Eye (tissue), 1 donor: ENCODE measurements around the gene NPEPL1.

Source experiments
- DNase-seq: peaks from one replicate; pipeline ENCODE4 v3.0.0-alpha.2; 2015

NPEPL1 gene

GRCh38 chr20:58684291-58684690 is 8.3 kb upstream of the NPEPL1 start:
- DNase-seq, result no peak

DNA sequence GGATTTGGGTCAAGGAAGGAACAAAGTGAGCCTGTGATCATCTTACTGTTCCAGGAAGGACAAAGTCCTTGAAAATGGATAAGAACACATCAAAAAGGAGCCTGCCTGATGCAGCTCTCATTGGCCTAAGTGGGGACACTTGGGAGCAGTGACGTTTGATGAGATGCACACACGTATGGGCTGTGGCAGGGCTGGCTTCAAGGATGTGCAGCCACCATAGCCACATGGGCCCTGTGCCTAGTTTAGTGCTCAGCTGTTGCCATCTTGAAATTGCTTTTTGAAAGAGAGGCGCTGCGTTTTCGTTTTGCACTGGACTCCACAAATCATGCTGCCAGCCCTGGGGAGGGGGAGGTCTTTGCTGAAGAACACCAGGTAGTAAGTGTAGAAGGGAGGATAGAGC is 6.6 kb upstream of the NPEPL1 start:
- DNase-seq, result no peak

DNA sequence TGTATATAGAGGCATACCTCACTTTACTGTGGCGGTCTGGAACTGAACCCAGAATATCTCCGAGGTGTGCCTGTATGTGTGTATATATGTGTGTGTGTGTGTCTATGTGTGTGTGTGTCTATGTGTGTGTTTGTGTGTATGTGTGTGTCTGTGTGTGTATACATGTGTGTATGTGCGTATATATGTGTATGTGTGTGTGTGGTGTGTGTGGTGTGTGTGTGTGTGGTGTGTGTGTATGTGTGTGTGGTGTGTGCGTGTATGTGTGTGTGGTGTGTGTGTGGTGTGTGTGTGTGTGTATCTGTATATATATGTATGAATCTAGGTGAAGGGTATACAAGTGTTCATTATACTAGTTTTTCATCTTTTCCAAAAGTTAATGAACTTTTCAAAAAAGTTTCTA is 4.2 kb upstream of the NPEPL1 start:
- DNase-seq, result no peak

DNA sequence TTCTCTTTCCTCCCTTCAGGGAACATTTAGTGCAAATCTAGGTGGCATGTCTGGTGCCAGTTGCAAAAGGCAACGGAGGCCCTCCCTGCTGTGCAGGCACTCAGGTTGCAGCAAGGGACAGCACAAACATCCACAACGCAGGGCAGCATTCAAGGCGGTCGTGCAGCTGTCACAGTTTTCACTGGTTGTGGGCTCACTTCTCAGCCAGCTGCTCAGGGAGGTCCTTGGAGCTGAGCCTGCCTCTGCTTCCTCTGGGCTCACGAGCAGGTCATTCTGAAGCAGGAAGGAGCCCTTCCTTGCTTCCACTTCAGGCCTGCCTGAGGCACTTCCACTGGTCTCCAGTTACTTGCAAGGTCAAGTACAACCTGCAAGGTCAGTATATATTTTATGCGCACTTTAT is 3.8 kb upstream of the NPEPL1 start:
- peak; percentile 49 for DNase-seq

- peak; percentile 26 for DNase-seq
Observed at GRCh38 chr20:58690396-58691135, 2.0 kb upstream of the NPEPL1 start.

DNA sequence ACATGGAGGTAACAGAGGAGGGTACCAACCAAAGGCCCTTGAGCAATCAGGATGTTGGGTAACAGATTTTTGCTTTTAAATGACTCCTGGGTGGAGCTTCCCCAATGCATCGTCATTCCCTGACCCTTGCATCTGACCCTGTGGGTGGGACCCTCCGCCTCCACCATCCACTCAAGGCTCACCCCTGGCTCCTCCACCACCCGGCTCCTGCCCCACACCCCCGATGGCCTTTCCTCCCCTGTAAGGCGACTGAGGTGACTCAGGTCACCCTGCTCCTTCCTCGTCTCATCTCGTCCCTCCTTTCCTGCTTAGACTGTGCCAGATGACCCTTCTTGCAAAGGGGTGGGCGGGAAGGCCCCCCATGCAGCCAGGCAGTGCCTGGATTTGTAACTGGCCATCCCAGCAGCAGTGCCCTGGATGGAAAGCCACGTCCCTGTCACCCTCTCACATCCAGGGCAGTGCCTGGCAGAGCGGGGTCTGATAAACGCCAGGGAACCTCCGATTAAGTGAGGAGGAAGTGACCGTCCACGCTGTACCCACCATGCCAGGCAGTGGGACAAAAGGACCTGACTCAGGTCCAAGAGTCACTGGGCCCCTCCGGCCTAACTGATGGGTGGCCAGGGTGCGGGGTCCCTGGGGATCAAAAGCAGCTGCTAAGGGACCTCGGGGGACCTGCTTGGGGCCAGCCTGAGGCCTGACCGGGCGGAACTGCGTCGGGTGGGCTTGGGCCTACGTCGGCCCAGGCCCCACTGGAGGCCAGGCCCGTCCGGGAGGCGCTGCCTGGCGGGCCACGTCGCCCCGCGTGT is 624 bp upstream of the NPEPL1 start:
- DNase-seq, result peak; percentile 44

- DNase-seq, result peak; percentile 66
Observed at GRCh38 chr20:58693226-58694006, 816 bp downstream of the NPEPL1 start.

DNA sequence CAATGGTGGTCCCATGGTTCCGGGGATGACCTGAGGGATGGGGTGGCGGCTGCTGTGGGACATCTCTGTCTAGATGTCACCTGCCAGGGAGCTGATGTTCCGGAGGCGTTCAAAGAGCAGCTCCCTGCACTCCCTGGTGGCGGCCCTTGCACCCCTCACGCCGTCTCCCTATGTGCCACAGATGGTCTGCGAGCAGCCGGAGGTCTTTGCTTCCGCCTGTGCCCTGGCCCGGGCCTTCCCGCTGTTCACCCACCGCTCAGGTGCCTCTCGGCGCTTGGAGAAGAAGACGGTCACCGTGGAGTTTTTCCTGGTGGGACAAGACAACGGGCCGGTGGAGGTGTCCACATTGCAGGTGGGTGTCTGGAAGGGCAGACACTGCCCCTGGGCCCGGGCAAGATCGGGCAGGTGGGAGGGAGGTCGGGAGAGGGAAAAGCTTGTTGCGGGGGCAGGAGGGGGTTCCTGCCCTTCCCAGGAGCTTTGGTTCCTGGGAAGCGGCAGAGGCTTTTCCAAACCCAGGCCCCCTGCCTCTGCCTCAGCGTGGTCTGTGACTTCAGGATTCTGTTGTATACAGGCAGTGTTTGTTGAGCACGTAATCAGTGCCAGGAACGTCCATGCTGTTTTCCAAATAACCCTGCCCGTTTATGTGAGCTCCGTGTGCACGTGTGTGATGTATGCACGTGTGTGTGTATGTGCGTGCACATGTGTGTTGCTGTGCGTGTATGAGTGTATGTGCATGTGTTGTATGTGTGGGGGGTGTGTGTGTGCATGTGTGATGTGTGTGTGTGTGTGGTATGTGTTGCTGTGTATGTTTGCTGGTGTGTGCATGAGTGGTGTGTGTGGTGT is 1.9 kb downstream of the NPEPL1 start:
- DNase-seq, result no peak

DNA sequence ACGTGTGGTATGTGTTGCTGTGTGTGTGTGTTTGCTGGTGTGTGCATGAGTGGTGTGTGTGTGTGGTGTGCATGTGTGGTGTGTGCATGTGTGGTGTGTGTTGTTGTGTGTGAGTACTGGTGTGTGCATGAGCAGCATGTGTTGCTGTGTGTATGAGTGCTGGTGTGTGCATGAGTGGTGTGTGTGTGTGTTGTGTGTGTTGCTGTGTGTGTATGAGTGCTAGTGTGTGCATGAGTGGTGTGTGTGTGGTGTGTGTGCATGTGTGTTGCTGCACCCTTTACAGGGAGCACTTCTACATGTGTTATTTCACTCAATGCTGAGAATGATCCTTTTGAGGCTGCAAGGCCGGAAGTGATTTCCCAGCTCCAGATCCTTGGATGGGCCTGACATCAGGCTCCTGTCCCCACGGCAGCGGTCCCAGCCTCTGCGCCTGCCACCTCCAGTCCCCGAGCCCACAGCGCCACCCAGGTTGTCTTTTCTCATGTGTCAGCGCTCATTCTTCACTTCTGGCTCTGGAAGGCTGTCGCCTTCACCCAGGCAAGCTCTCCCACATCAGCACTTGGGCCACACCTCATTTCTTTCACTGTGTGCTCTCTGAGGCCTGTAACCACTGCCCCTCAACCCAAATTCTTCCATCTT is 2.6 kb downstream of the NPEPL1 start:
- no peak for DNase-seq

- no peak for DNase-seq
Observed at GRCh38 chr20:58695895-58696375, 3.3 kb downstream of the NPEPL1 start.

- no peak for DNase-seq
Observed at GRCh38 chr20:58696411-58696961, 3.9 kb downstream of the NPEPL1 start.

DNA sequence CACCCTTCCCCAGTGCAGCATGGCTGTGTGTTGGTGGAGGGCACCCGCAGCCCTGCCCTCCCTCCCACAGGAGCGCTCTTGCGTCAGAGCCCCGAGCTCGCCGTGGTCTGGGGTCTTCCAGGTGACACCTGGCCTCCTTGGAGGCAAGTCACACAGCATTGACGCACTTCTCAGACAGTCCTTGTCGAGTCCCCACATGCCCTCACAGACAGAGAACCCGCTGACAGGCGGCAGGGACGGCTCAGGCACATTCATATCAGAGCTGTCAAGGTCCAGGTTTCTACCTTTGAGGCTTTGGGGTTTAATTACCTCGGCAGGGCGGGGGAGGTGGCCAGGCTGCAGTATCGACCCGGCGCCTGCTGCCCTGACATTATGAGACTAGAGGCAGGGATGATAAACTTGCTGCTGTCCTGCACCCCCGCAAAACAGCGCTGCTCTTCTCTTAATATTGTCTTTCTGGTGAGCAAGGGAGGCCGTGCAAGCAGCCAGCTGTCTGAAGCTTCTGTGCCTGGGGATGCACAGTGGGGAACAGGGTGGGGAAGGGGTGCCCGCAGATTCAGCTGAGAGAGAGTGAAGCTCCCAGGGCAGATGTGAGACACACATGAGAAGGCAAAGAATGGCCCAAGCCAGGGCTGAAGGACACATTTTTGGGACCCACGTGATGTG is 4.7 kb downstream of the NPEPL1 start:
- no peak for DNase-seq

- no peak for DNase-seq
Observed at GRCh38 chr20:58697867-58698703, 5.5 kb downstream of the NPEPL1 start.

GRCh38 chr20:58698741-58699622 is 6.4 kb downstream of the NPEPL1 start:
- DNase-seq, result no peak

DNA sequence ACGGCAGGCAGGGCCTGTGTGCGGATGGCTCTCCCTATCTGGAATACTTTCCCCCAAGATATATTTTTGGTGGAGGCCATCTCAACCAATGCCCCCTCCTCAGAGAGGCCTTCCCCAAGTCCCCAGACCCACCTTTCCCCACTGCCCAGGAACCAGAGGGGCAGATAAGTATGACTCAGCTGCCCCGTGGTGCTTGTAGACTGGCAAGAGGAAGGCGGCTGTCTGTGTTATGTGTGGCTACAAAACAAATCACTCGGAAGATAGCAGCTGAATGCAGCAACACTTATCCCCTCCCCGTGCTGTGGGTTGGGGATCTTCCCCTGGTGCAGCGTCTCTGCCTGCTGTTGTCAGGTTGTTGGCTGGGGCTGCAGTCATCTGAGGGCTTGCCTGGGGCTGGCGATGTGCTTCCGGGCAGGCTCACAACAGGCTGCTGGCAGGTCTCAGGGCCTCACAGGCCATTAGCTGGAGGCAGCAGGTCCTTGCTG is 7.1 kb downstream of the NPEPL1 start:
- no peak for DNase-seq

DNA sequence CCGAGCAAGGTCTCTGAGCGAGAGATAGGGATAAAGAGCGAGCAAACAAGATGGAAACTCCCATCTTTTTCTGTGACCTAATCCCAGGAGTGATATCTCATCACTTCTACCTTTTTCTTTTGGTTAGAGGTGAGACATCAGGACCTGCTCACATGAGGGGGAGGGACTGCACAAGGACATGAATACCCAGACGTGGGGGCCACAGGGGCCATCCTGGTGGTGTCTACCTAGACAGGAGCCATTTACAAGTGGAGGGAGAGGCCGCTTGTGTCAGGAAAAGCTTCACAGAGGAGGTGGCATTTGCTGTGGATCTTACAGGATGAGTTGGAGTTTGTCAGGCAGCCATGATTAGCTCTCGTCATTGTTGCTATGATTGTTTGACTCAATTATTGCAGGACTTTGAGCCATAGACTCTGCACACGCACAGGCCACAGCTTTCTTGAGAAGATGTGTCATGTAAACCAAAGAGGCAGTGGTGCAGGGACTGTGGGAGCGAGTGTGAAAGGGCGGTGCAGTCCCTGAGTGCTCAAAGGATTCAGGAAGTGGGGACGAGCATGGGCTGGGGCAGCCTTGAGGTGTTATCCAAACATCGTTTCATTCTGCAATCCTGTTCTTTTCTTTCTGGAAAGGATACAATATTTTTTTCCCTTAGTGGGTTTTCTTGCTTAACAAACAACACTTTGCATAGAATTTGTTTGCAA is 7.7 kb downstream of the NPEPL1 start:
- no peak for DNase-seq

GRCh38 chr20:58700823-58701222 is 8.2 kb downstream of the NPEPL1 start:
- no peak for DNase-seq
